ENCODE results near the gene CERCAM.

The CERCAM gene

GRCh38 chr9:128405077-128405779, 15.4 kb upstream of the CERCAM start:
- Histone ChIP-seq H2AFZ (ENCODE audit: low read length) (no peak overlapping the region), H3K9me3 (ENCODE audit: low read length) (no peaks in the 10 kb centered on the region), H3K79me2 (ENCODE audit: insufficient read depth, low read length) (no peaks in the 10 kb centered on the region), H3K9ac (ENCODE audit: low read length) (no peak overlapping the region), H3K4me3 (ENCODE audit: low read depth, low read length, poor library complexity, severe bottlenecking) (no peak overlapping the region), H3K9me2 (ENCODE audit: low read depth, low read length) (no peaks in the 10 kb centered on the region), H3K4me1 (ENCODE audit: insufficient read depth, low read length, severe bottlenecking) (no peaks in the 10 kb centered on the region), H3K27me3 (ENCODE audit: insufficient read depth, low read length) (no peaks in the 10 kb centered on the region; the same call in 1 of the 2 replicates), H3K4me2 (ENCODE audit: low read length) (no peak overlapping the region), H3K36me3 (ENCODE audit: insufficient read depth, low read length) (no peaks in the 10 kb centered on the region), H3F3A (ENCODE audit: insufficient read depth, low read length) (no peaks in the 10 kb centered on the region), H4K20me1 (ENCODE audit: insufficient read depth, low read length) (no peaks in the 10 kb centered on the region), H3K27ac (ENCODE audit: low read depth, low read length, poor library complexity, severe bottlenecking) (no peak overlapping the region)
- no peak for TF ChIP-seq CTCF (IDR thresholded peaks at IDR 0.05; ENCODE audit: low read length)
- no peak for TF ChIP-seq EZH2 (IDR thresholded peaks at IDR 0.05; ENCODE audit: borderline replicate concordance, low read length)

- H3K9ac ChIP-seq (ENCODE audit: low read length) = no peak overlapping the region
- H3F3A ChIP-seq (ENCODE audit: insufficient read depth, low read length) = no peaks in the 10 kb centered on the region
- no peaks in the 10 kb centered on the region for H3K9me2 ChIP-seq (ENCODE audit: low read depth, low read length)
- H3K9me3 ChIP-seq (ENCODE audit: low read length) = no peaks in the 10 kb centered on the region
- H3K27ac ChIP-seq (ENCODE audit: low read depth, low read length, poor library complexity, severe bottlenecking) = no peak overlapping the region
- H3K36me3 ChIP-seq (ENCODE audit: insufficient read depth, low read length) = no peaks in the 10 kb centered on the region
- no peak overlapping the region for H2AFZ ChIP-seq (ENCODE audit: low read length)
- TF ChIP-seq EZH2 (IDR thresholded peaks at IDR 0.05; ENCODE audit: borderline replicate concordance, low read length) (no peak), CTCF (IDR thresholded peaks at IDR 0.05; ENCODE audit: low read length) (no peak)
- no peak overlapping the region for H3K4me2 ChIP-seq (ENCODE audit: low read length)
- H4K20me1 ChIP-seq (ENCODE audit: insufficient read depth, low read length) = no peaks in the 10 kb centered on the region
- no peak overlapping the region for H3K4me3 ChIP-seq (ENCODE audit: low read depth, low read length, poor library complexity, severe bottlenecking)
- H3K27me3 ChIP-seq (ENCODE audit: insufficient read depth, low read length) = no peaks in the 10 kb centered on the region
- no peaks in the 10 kb centered on the region for H3K79me2 ChIP-seq (ENCODE audit: insufficient read depth, low read length)
- H3K4me1 ChIP-seq (ENCODE audit: insufficient read depth, low read length, severe bottlenecking) = no peaks in the 10 kb centered on the region
These were observed 14.9 kb upstream of the CERCAM start for GRCh38 chr9:128405780-128406171.

- Histone ChIP-seq H3K79me2 (ENCODE audit: insufficient read depth, low read length) (no peaks in the 10 kb centered on the region), H3K27ac (ENCODE audit: low read depth, low read length, poor library complexity, severe bottlenecking) (no peak overlapping the region), H2AFZ (ENCODE audit: low read length) (no peak overlapping the region), H3K9me2 (ENCODE audit: low read depth, low read length) (no peaks in the 10 kb centered on the region), H3K4me1 (ENCODE audit: insufficient read depth, low read length, severe bottlenecking) (no peaks in the 10 kb centered on the region), H3K36me3 (ENCODE audit: insufficient read depth, low read length) (no peaks in the 10 kb centered on the region), H3K4me2 (ENCODE audit: low read length) (no peak overlapping the region), H3F3A (ENCODE audit: insufficient read depth, low read length) (no peaks in the 10 kb centered on the region), H3K27me3 (ENCODE audit: insufficient read depth, low read length) (0 out of 2 replicates have a peak, but pooled peaks cover 3% of the 10 kb centered on the region), H3K9ac (ENCODE audit: low read length) (no peak overlapping the region), H4K20me1 (ENCODE audit: insufficient read depth, low read length) (no peaks in the 10 kb centered on the region), H3K9me3 (ENCODE audit: low read length) (no peaks in the 10 kb centered on the region), H3K4me3 (ENCODE audit: low read depth, low read length, poor library complexity, severe bottlenecking) (no peak overlapping the region)
- TF ChIP-seq CTCF (IDR thresholded peaks at IDR 0.05; ENCODE audit: low read length) (no peak), EZH2 (IDR thresholded peaks at IDR 0.05; ENCODE audit: borderline replicate concordance, low read length) (no peak)
These were observed 13.7 kb upstream of the CERCAM start for GRCh38 chr9:128406848-128407391.
